ENCODE data around the gene SLC25A21. TPM values are rescaled to one million over a fixed set of nuclear protein-coding genes. Genes with fewer than 3 reads are reported as not detected.
A peak's percentile ranks its signal among the peaks of the same experiment; 100 is the strongest.

The SLC25A21 gene
- total and polyA plus RNA-seq, 8 donors, result 0.40 to 5.4 (median 1.3) TPM; not detected in 2

GRCh38 chr14:36672095-36672494 lies 500.3 kb downstream of the SLC25A21 start:
- intact Hi-C loops (cut with DNase I; ENCODE audit: low total_unique reads), result no loop called here
- peaks cover 0 to under 1% (median 0%) of the 10 kb centered on the region in 4 donors for H3K4me1 ChIP-seq
- no peaks in the 10 kb centered on the region for H3K36me3 ChIP-seq
- H3K27ac ChIP-seq, result no peak overlapping the region
- H3K4me3 ChIP-seq, result no peak overlapping the region
- 68 to 79% (median 74%) methylated on average over 4 of the region's 4 CpGs for WGBS, 5 donors
- no peaks in the 10 kb centered on the region for H3K9me3 ChIP-seq
- no peak for TF ChIP-seq POLR2A (IDR thresholded peaks at IDR 0.05)
- TF ChIP-seq POLR2AphosphoS5 (IDR thresholded peaks at IDR 0.05), result no peak
- TF ChIP-seq CTCF (IDR thresholded peaks at IDR 0.05), result no peak
- TF ChIP-seq EP300 (IDR thresholded peaks at IDR 0.05), result no peak
- peaks cover 0 to 96% (median 27%) of the 10 kb centered on the region in 3 donors for H3K27me3 ChIP-seq
- no peak for DNase-seq

- TF ChIP-seq POLR2AphosphoS5 (IDR thresholded peaks at IDR 0.05) (no peak), POLR2A (IDR thresholded peaks at IDR 0.05) (no peak), CTCF (IDR thresholded peaks at IDR 0.05) (no peak), EP300 (IDR thresholded peaks at IDR 0.05) (no peak)
- Histone ChIP-seq H3K9me3 (peaks cover 0 to 9% (median 0%) of the 10 kb centered on the region in 4 donors), H3K27ac (no peak overlapping the region), H3K27me3 (peaks cover 9 to 96% (median 34%) of the 10 kb centered on the region in 3 donors), H3K4me1 (peaks cover 4 to 10% (median 8%) of the 10 kb centered on the region in 4 donors), H3K4me3 (no peak overlapping the region), H3K36me3 (no peaks in the 10 kb centered on the region)
- intact Hi-C loops (cut with DNase I; ENCODE audit: low total_unique reads), result no loop called here
- 40 to 52% (median 45%) methylated on average over 3 of the region's 3 CpGs for WGBS, 5 donors
- no peak for DNase-seq
Observed at GRCh38 chr14:36671149-36671548, 501.3 kb downstream of the SLC25A21 start.

DNA sequence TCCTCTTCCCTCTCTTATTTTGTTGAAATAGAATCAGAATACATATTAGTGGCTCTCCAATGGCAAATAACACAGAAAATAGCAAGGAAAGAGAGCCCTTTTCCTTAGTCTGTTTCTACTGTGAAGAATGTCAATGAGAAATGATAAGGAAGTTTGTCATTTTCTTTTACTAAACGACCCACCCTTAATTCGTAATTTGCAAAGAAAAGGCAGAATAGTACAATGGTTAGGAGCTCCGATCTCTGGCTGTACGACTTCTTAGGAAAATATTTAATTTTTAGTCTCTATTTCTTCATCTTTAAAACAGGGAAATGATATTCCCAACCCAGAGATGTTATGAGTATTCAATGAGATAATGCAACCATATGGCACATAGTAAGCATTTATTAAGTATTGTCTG lies 504.7 kb downstream of the SLC25A21 start:
- DNase-seq, result no peak
- no peak overlapping the region for H3K27ac ChIP-seq
- H3K27me3 ChIP-seq, result peaks cover 26 to 99% (median 62%) of the 10 kb centered on the region in 3 donors
- TF ChIP-seq POLR2AphosphoS5 (IDR thresholded peaks at IDR 0.05) (no peak), POLR2A (IDR thresholded peaks at IDR 0.05) (no peak), EP300 (IDR thresholded peaks at IDR 0.05) (no peak), CTCF (IDR thresholded peaks at IDR 0.05) (no peak)
- intact Hi-C loops (cut with DNase I; ENCODE audit: low total_unique reads), result no loop called here
- 20 to 26% (median 21%) methylated on average over 4 of the region's 4 CpGs for WGBS, 5 donors
- peaks cover 21 to 35% (median 28%) of the 10 kb centered on the region in 4 donors for H3K4me1 ChIP-seq
- H3K4me3 ChIP-seq, result no peak overlapping the region
- H3K9me3 ChIP-seq, result peaks cover 0 to 13% (median 0%) of the 10 kb centered on the region in 4 donors
- H3K36me3 ChIP-seq, result no peaks in the 10 kb centered on the region

DNA sequence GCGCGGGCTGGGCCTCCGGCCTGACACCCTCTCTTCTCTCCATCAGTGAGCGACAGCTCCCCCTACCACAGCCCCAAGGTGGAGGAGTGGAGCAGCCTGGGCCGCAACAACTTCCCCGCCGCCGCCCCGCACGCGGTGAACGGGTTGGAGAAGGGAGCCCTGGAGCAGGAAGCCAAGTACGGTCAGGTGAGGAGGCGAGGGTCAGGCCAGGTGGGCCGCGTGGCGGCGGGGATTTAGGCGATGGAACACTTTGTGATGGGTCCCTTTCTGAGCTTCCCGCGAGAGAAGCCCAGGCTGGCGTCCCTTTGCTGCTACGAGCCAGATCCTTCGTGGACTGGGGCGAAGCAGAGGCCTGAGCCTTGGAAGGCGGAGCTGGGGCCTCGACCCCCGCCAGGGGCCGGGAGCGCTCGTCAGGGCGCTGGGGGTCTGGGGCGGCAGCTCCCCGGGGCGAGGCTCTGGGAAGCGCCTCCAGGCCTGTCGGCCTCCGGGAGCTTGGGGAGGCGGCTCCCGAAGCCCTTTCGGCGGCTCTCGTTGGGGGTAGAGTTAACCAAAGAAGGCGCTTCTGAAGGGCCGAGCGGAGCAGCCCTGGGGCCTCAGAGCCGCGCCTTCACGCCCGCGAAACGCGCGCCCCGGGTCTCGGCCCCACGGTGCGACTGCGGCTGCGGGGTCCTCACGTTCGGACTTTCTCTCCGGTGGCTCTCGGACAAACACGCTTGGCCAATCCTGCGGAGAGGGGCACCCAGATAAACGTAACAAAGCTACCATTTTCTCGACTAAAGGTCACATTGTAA lies 505.8 kb downstream of the SLC25A21 start:
- H3K4me1 ChIP-seq, result peaks cover 31 to 46% (median 39%) of the 10 kb centered on the region in 4 donors
- TF ChIP-seq CTCF (IDR thresholded peaks at IDR 0.05) (no peak), POLR2A (IDR thresholded peaks at IDR 0.05) (no peak)
- intact Hi-C loops (cut with DNase I; ENCODE audit: low total_unique reads), result no loop called here
- no peak overlapping the region for H3K27ac ChIP-seq
- WGBS, 5 donors, result 9 to 14% (median 11%) methylated on average over 34 to 68 of the region's 68 CpGs
- peaks cover 0 to 13% (median 0%) of the 10 kb centered on the region in 4 donors for H3K9me3 ChIP-seq
- no peaks in the 10 kb centered on the region for H3K36me3 ChIP-seq
- peak overlapping the region in 2 of 4 donors; percentile 2 to 10 for H3K4me3 ChIP-seq
- peaks cover 37 to 100% (median 69%) of the 10 kb centered on the region in 3 donors for H3K27me3 ChIP-seq
- DNase-seq, result no peak

Data from stomach (tissue), 9 donors.